HG03175 (cell line): Measurements from ENCODE around the gene PSMD9.

Experiments
- ATAC-seq: cut with Tn5 transposase; IDR thresholded peaks from one replicate; pipeline ENCODE4 v1.9.1; 2021; ENCODE audit warnings: mild to moderate bottlenecking, moderate library complexity; ENCODE audit not compliant: unreplicated experiment

Gene PSMD9

GRCh38 chr12:121949648-121950397, 61.2 kb downstream of the PSMD9 start:
- no peak for ATAC-seq

- ATAC-seq: no peak
Observed at GRCh38 chr12:121953117-121953692, 64.6 kb downstream of the PSMD9 start.

- ATAC-seq: no peak
Observed at GRCh38 chr12:121953695-121954094, 65.1 kb downstream of the PSMD9 start.

- no peak for ATAC-seq
Observed at GRCh38 chr12:121955258-121956237, 67.0 kb downstream of the PSMD9 start.

- ATAC-seq: no peak
Observed at GRCh38 chr12:121957861-121958515, 69.4 kb downstream of the PSMD9 start.

GRCh38 chr12:121958541-121959240, 70.1 kb downstream of the PSMD9 start:
- ATAC-seq: no peak

- ATAC-seq: no peak
Observed at GRCh38 chr12:121960541-121960940, 72.0 kb downstream of the PSMD9 start.

GRCh38 chr12:121961195-121961879, 72.7 kb downstream of the PSMD9 start:
- no peak for ATAC-seq

- no peak for ATAC-seq
Observed at GRCh38 chr12:121963341-121964018, 74.9 kb downstream of the PSMD9 start.

GRCh38 chr12:121964813-121965643, 76.4 kb downstream of the PSMD9 start:
- no peak for ATAC-seq

- ATAC-seq: no peak
Observed at GRCh38 chr12:121966959-121967358, 78.4 kb downstream of the PSMD9 start.
